HEK293 (cell line): ENCODE results near the gene NDUFB1.

ENCODE experiments used
- CTCF ChIA-PET: fragments of 350-600 bp; formaldehyde crosslinking; extraction: SDS; loops from one replicate; lab custom pipeline; 2021; ENCODE audit warnings: antibody characterized with exemption; lab: Yijun Ruan, JAX
- POLR2A ChIA-PET: fragments of 300-600 bp; formaldehyde crosslinking; extraction: SDS; loops from one replicate; lab custom pipeline; 2020; ENCODE audit warnings: antibody characterized with exemption, inconsistent platforms; lab: Yijun Ruan, JAX
- H3K27ac ChIP-seq: fragments of 200-500 bp; sonication (Bioruptor generic); 2 replicates; pipeline ENCODE4 v1.5.1; 2014; ENCODE audit warnings: low read depth, low read length, control low read depth, inconsistent platforms; ENCODE audit errors: extremely low read depth
- H3K36me3 ChIP-seq, 2 experiments: fragments of 200-500 bp in 1 of 2; sonication (Bioruptor generic) in 1 of 2; 1 replicate in 1 of 2; 2 replicates in 1 of 2; pipeline ENCODE4 v1.5.1; 2014 to 2017; ENCODE audit warnings: inconsistent platforms in 2 of 2, low read length in 2 of 2; ENCODE audit not compliant: control insufficient read depth in 2 of 2, insufficient read depth in 1 of 2
- H3K4me1 ChIP-seq: fragments of 200-500 bp; sonication (Bioruptor generic); 2 replicates; pipeline ENCODE4 v1.5.1; 2014; ENCODE audit warnings: mild to moderate bottlenecking, low read length, inconsistent platforms; ENCODE audit not compliant: control insufficient read depth, insufficient read depth
- H3K4me3 ChIP-seq: 2 replicates; pipeline ENCODE4 v1.5.1; 2011; ENCODE audit warnings: low read depth, mild to moderate bottlenecking, control low read depth, low read length, moderate library complexity
- H3K9me3 ChIP-seq: fragments of 200-500 bp; sonication (Bioruptor generic); 2 replicates; pipeline ENCODE4 v1.5.1; 2014; ENCODE audit warnings: low read depth, low read length, inconsistent platforms; ENCODE audit not compliant: control insufficient read depth, insufficient read depth
- GLIS1 ChIP-seq: fragments of 450-650 bp; formaldehyde crosslinking; IDR thresholded peaks from 2 replicates; pipeline ENCODE4 v1.5.1; 2016; ENCODE audit warnings: missing biosample characterization, missing genetic modification characterization
- HOXA7 ChIP-seq: sonication (generic); formaldehyde crosslinking; IDR thresholded peaks from 2 replicates; pipeline ENCODE4 v1.8.1; 2022; ENCODE audit warnings: missing genetic modification reagents, borderline replicate concordance
- KLF1 ChIP-seq: fragments of 450-650 bp; formaldehyde crosslinking; IDR thresholded peaks from 2 replicates; pipeline ENCODE4 v1.5.1; 2016; ENCODE audit warnings: missing biosample characterization, missing genetic modification characterization
- KLF16 ChIP-seq: fragments of 450-650 bp; formaldehyde crosslinking; IDR thresholded peaks from 2 replicates; pipeline ENCODE4 v1.5.1; 2017; ENCODE audit warnings: missing biosample characterization, missing genetic modification characterization
- WT1 ChIP-seq: fragments of 450-650 bp; formaldehyde crosslinking; IDR thresholded peaks from 2 replicates; pipeline ENCODE4 v1.5.1; 2016; ENCODE audit warnings: missing biosample characterization, missing genetic modification characterization
- YY2 ChIP-seq: fragments of 450-650 bp; formaldehyde crosslinking; IDR thresholded peaks from 2 replicates; pipeline ENCODE4 v1.5.1; 2016; ENCODE audit warnings: missing biosample characterization, missing genetic modification characterization
- ZBTB11 ChIP-seq: fragments of 450-650 bp; formaldehyde crosslinking; conservative IDR thresholded peaks from 2 replicates; pipeline ENCODE4 v1.5.1; 2016; ENCODE audit warnings: low read depth, missing biosample characterization, missing genetic modification characterization
- ZBTB17 ChIP-seq: fragments of 450-650 bp; formaldehyde crosslinking; IDR thresholded peaks from 2 replicates; pipeline ENCODE4 v1.5.1; 2016; ENCODE audit warnings: missing biosample characterization, missing genetic modification characterization
- ZBTB20 ChIP-seq: fragments of 450-650 bp; formaldehyde crosslinking; IDR thresholded peaks from 2 replicates; pipeline ENCODE4 v1.5.1; 2016; ENCODE audit warnings: missing biosample characterization, missing genetic modification characterization
- ZNF148 ChIP-seq: fragments of 450-650 bp; formaldehyde crosslinking; IDR thresholded peaks from 2 replicates; pipeline ENCODE4 v1.5.0; 2017; ENCODE audit warnings: missing biosample characterization, missing genetic modification characterization, borderline replicate concordance
- ZNF16 ChIP-seq: fragments of 450-650 bp; formaldehyde crosslinking; IDR thresholded peaks from 2 replicates; pipeline ENCODE4 v1.5.1; 2016; ENCODE audit warnings: low read depth, missing biosample characterization, missing genetic modification characterization
- ZNF169 ChIP-seq: fragments of 450-650 bp; formaldehyde crosslinking; IDR thresholded peaks from 2 replicates; pipeline ENCODE4 v1.5.1; 2016; ENCODE audit warnings: missing biosample characterization, missing genetic modification characterization
- ZNF174 ChIP-seq: fragments of 450-650 bp; formaldehyde crosslinking; IDR thresholded peaks from 2 replicates; pipeline ENCODE4 v1.5.0; 2017; ENCODE audit warnings: missing biosample characterization, mild to moderate bottlenecking, missing genetic modification characterization
- ZNF211 ChIP-seq: fragments of 450-650 bp; formaldehyde crosslinking; IDR thresholded peaks from 2 replicates; pipeline ENCODE4 v1.5.1; 2016; ENCODE audit warnings: low read depth, missing biosample characterization, missing genetic modification characterization
- ZNF24 ChIP-seq: fragments of 450-650 bp; formaldehyde crosslinking; IDR thresholded peaks from 2 replicates; pipeline ENCODE4 v1.5.1; 2016; ENCODE audit warnings: missing biosample characterization, missing genetic modification characterization
- ZNF266 ChIP-seq: fragments of 450-650 bp; formaldehyde crosslinking; IDR thresholded peaks from 2 replicates; pipeline ENCODE4 v1.5.1; 2016; ENCODE audit warnings: missing biosample characterization, missing genetic modification characterization, low read depth
- ZNF280C ChIP-seq: fragments of 450-650 bp; formaldehyde crosslinking; IDR thresholded peaks from 2 replicates; pipeline ENCODE4 v1.5.1; 2016; ENCODE audit warnings: missing biosample characterization, missing genetic modification characterization
- ZNF341 ChIP-seq: fragments of 450-650 bp; formaldehyde crosslinking; IDR thresholded peaks from 2 replicates; pipeline ENCODE4; 2016; ENCODE audit warnings: low read depth, missing biosample characterization, missing genetic modification characterization
- ZNF416 ChIP-seq: fragments of 450-650 bp; formaldehyde crosslinking; IDR thresholded peaks from 2 replicates; pipeline ENCODE4 v1.5.1; 2016; ENCODE audit warnings: missing biosample characterization, missing genetic modification characterization
- ZNF433 ChIP-seq: fragments of 450-650 bp; formaldehyde crosslinking; IDR thresholded peaks from 2 replicates; pipeline ENCODE4 v1.5.1; 2016; ENCODE audit warnings: missing biosample characterization, missing genetic modification characterization, low read depth
- ZNF513 ChIP-seq: fragments of 450-650 bp; IDR thresholded peaks from 2 replicates; pipeline ENCODE4 v1.5.1; 2018; ENCODE audit warnings: missing biosample characterization, missing genetic modification characterization
- ZNF544 ChIP-seq: fragments of 450-650 bp; formaldehyde crosslinking; IDR thresholded peaks from 2 replicates; pipeline ENCODE4 v1.5.0; 2017; ENCODE audit warnings: missing biosample characterization, missing genetic modification characterization
- ZNF624 ChIP-seq: fragments of 450-650 bp; formaldehyde crosslinking; IDR thresholded peaks from 2 replicates; pipeline ENCODE4 v1.5.1; 2017; ENCODE audit warnings: missing biosample characterization, missing genetic modification characterization
- ZNF639 ChIP-seq: fragments of 450-650 bp; formaldehyde crosslinking; IDR thresholded peaks from 2 replicates; pipeline ENCODE4 v1.5.1; 2016; ENCODE audit warnings: missing biosample characterization, missing genetic modification characterization
- ZNF645 ChIP-seq: fragments of 450-650 bp; formaldehyde crosslinking; IDR thresholded peaks from 2 replicates; pipeline ENCODE4; 2016; ENCODE audit warnings: missing biosample characterization, missing genetic modification characterization
- ZNF664 ChIP-seq: fragments of 450-650 bp; formaldehyde crosslinking; IDR thresholded peaks from 2 replicates; pipeline ENCODE4 v1.5.1; 2016; ENCODE audit warnings: missing biosample characterization, missing genetic modification characterization

Gene NDUFB1

GRCh38 chr14:92103363-92103989, 18.0 kb downstream of the NDUFB1 start:
- ChIA-PET POLR2A (no interaction called here), CTCF (interaction anchor here (1.2 kb wide), 1 partner anchor 19 kb away, joined by 9 read pairs; the partner anchor contains the start of genes CPSF2 and NDUFB1)
- peaks cover 3% of the 10 kb centered on the region; the same call in 1 of the 2 replicates for H3K4me1 ChIP-seq
- TF ChIP-seq ZNF544 (tag by site-specific recombination): no peak
- TF ChIP-seq ZNF624 (tag by site-specific recombination): no peak
- TF ChIP-seq ZBTB20: no peak
- no peak for TF ChIP-seq ZNF211 (tag by site-specific recombination)
- TF ChIP-seq ZNF266: no peak
- TF ChIP-seq GLIS1 (tag by site-specific recombination): 0 out of 2 replicates have a peak, but pooled peaks have one; percentile 14
- TF ChIP-seq ZNF341 (tag by site-specific recombination): no peak
- no peak for TF ChIP-seq HOXA7 (CRISPR knock-in tag)
- TF ChIP-seq ZNF169 (tag by site-specific recombination): no peak
- no peak for TF ChIP-seq ZBTB11 (tag by site-specific recombination)
- no peak for TF ChIP-seq ZNF24 (tag by site-specific recombination)
- TF ChIP-seq ZNF664 (tag by site-specific recombination): peak; percentile 59; the same call in 1 of the 2 replicates
- no peak for TF ChIP-seq ZBTB17 (tag by site-specific recombination)
- peak; percentile 50 for TF ChIP-seq KLF1
- TF ChIP-seq ZNF16 (tag by site-specific recombination): no peak
- no peak for TF ChIP-seq ZNF280C (tag by site-specific recombination)
- TF ChIP-seq KLF16: no peak
- TF ChIP-seq ZNF513 (tag by site-specific recombination): no peak
- TF ChIP-seq WT1: peak; percentile 54; the same call in 1 of the 2 replicates
- TF ChIP-seq ZNF174 (tag by site-specific recombination): no peak
- TF ChIP-seq ZNF416 (tag by site-specific recombination): no peak
- TF ChIP-seq YY2 (tag by site-specific recombination): no peak
- no peak for TF ChIP-seq ZNF148 (tag by site-specific recombination)
- TF ChIP-seq ZNF639 (tag by site-specific recombination): no peak
- TF ChIP-seq ZNF433 (tag by site-specific recombination): no peak
- TF ChIP-seq ZNF645 (tag by site-specific recombination): no peak

More at GRCh38 chr14:92103363-92103989, 18.0 kb downstream of the NDUFB1 start:
- Histone ChIP-seq H3K4me3 (no peak overlapping the region), H3K36me3 (no peaks in the 10 kb centered on the region), H3K27ac (no peak overlapping the region), H3K9me3 (no peaks in the 10 kb centered on the region)
